H1 (cell line): Measurements from ENCODE around the gene AKR7A3. TPM values are rescaled to one million over a fixed set of nuclear protein-coding genes. Genes with fewer than 3 reads are reported as not detected.

Source experiments
- SP4 ChIP-seq: IDR thresholded peaks from 2 replicates; pipeline ENCODE4 v1.6.1; 2012; ENCODE audit warnings: low read length, inconsistent platforms
- polyA plus RNA-seq, 7 experiments: library from polyadenylated mRNA; depleted of rRNA in 3 of 7; stranded (reverse) in 5 of 7; unstranded in 2 of 7; fragments of >200 nt in 5 of 7; fragments of 200-250 nt in 2 of 7; gene quantifications; 1 replicate in 5 of 7; 2 replicates in 1 of 7; 4 replicates in 1 of 7; pipeline versions ENCODE4 v1.2.1 to v1.2.3, GENCODE V29; 2011 to 2013; ENCODE audit warnings: missing spikeins in 2 of 7, mixed read lengths in 2 of 7
- total RNA-seq: library from RNA; stranded (reverse); fragmentation: NEBNext Ultra II Directional; extraction: Animal tissue kit (Norgen Biotek cat#: 25700); gene quantifications from 2 replicates; pipeline ENCODE4 v1.2.1, GENCODE V29; 2021
- TF ChIP-seq, protein P1 (sequence below): fragments of 300-600 bp; sonication (generic); IDR thresholded peaks from 2 replicates; pipeline ENCODE4 v1.7.1; 2012; ENCODE audit warnings: low read length, moderate library complexity, mild to moderate bottlenecking, inconsistent platforms; ENCODE audit not compliant: insufficient replicate concordance
- TF ChIP-seq, protein P2 (sequence below): IDR thresholded peaks from 2 replicates; pipeline ENCODE4 v1.6.1; 2012; ENCODE audit warnings: inconsistent platforms

AKR7A3 gene
- total and polyA plus RNA-seq, 2 of the 8 experiments (the other 6 are each of a cell fraction or from before 2014, with no cell fraction given) = 0.62 to 0.65 TPM

DNA sequence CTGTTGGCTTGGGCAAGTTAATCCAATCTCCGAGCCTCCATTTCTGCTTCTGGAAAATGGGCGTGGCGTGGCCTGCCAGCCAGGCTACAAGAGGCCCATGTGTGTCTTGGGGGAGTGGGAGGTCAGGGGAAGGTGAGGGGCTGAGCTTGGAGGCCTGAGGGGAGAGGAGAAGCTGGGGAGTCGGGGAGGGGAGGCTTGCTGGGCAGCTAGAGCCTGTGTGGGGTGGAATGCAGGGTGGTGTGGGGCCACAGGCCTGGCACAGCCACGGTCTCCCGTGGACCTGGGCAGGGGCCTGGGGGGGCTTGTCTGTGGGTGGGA, 38.1 kb upstream of the AKR7A3 start (continued):
- TF ChIP-seq, protein P1, sequence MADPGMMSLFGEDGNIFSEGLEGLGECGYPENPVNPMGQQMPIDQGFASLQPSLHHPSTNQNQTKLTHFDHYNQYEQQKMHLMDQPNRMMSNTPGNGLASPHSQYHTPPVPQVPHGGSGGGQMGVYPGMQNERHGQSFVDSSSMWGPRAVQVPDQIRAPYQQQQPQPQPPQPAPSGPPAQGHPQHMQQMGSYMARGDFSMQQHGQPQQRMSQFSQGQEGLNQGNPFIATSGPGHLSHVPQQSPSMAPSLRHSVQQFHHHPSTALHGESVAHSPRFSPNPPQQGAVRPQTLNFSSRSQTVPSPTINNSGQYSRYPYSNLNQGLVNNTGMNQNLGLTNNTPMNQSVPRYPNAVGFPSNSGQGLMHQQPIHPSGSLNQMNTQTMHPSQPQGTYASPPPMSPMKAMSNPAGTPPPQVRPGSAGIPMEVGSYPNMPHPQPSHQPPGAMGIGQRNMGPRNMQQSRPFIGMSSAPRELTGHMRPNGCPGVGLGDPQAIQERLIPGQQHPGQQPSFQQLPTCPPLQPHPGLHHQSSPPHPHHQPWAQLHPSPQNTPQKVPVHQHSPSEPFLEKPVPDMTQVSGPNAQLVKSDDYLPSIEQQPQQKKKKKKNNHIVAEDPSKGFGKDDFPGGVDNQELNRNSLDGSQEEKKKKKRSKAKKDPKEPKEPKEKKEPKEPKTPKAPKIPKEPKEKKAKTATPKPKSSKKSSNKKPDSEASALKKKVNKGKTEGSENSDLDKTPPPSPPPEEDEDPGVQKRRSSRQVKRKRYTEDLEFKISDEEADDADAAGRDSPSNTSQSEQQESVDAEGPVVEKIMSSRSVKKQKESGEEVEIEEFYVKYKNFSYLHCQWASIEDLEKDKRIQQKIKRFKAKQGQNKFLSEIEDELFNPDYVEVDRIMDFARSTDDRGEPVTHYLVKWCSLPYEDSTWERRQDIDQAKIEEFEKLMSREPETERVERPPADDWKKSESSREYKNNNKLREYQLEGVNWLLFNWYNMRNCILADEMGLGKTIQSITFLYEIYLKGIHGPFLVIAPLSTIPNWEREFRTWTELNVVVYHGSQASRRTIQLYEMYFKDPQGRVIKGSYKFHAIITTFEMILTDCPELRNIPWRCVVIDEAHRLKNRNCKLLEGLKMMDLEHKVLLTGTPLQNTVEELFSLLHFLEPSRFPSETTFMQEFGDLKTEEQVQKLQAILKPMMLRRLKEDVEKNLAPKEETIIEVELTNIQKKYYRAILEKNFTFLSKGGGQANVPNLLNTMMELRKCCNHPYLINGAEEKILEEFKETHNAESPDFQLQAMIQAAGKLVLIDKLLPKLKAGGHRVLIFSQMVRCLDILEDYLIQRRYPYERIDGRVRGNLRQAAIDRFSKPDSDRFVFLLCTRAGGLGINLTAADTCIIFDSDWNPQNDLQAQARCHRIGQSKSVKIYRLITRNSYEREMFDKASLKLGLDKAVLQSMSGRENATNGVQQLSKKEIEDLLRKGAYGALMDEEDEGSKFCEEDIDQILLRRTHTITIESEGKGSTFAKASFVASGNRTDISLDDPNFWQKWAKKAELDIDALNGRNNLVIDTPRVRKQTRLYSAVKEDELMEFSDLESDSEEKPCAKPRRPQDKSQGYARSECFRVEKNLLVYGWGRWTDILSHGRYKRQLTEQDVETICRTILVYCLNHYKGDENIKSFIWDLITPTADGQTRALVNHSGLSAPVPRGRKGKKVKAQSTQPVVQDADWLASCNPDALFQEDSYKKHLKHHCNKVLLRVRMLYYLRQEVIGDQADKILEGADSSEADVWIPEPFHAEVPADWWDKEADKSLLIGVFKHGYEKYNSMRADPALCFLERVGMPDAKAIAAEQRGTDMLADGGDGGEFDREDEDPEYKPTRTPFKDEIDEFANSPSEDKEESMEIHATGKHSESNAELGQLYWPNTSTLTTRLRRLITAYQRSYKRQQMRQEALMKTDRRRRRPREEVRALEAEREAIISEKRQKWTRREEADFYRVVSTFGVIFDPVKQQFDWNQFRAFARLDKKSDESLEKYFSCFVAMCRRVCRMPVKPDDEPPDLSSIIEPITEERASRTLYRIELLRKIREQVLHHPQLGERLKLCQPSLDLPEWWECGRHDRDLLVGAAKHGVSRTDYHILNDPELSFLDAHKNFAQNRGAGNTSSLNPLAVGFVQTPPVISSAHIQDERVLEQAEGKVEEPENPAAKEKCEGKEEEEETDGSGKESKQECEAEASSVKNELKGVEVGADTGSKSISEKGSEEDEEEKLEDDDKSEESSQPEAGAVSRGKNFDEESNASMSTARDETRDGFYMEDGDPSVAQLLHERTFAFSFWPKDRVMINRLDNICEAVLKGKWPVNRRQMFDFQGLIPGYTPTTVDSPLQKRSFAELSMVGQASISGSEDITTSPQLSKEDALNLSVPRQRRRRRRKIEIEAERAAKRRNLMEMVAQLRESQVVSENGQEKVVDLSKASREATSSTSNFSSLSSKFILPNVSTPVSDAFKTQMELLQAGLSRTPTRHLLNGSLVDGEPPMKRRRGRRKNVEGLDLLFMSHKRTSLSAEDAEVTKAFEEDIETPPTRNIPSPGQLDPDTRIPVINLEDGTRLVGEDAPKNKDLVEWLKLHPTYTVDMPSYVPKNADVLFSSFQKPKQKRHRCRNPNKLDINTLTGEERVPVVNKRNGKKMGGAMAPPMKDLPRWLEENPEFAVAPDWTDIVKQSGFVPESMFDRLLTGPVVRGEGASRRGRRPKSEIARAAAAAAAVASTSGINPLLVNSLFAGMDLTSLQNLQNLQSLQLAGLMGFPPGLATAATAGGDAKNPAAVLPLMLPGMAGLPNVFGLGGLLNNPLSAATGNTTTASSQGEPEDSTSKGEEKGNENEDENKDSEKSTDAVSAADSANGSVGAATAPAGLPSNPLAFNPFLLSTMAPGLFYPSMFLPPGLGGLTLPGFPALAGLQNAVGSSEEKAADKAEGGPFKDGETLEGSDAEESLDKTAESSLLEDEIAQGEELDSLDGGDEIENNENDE = no peak
- TF ChIP-seq, protein P2, sequence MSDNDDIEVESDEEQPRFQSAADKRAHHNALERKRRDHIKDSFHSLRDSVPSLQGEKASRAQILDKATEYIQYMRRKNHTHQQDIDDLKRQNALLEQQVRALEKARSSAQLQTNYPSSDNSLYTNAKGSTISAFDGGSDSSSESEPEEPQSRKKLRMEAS = no peak
- TF ChIP-seq SP4 = no peak
